Measurements from ENCODE around the gene DEGS2. TPM values are rescaled to one million over a fixed set of nuclear protein-coding genes. Genes with fewer than 3 reads are reported as not detected.

Gene DEGS2
- total RNA-seq, 1 experiment from 2014 or later: 1.6 TPM

GRCh38 chr14:100106250-100107112, 53.0 kb downstream of the DEGS2 start:
- Mint-ChIP-seq H3K4me1 (peaks cover 18% of the 10 kb centered on the region), H3K4me3 (no peak overlapping the region), H3K36me3 (no peaks in the 10 kb centered on the region), H3K27me3 (ENCODE audit: low read depth) (no peaks in the 10 kb centered on the region), H3K27ac (no peak overlapping the region), H3K9me3 (no peaks in the 10 kb centered on the region)
- DNase-seq (ENCODE audit: low spot score): no peak
- ATAC-seq: no peak
- CTCF ChIA-PET: interaction anchor here (0.7 to 1.3 kb wide), 5 partner anchors 43 to 88 kb away, joined by 3 to 4 read pairs (median 3); no protein-coding TSS in a partner anchor
- TF ChIP-seq ELF4 (CRISPR knock-in tag; IDR thresholded peaks at IDR 0.05; ENCODE audit: low read depth): no peak
- no peak for TF ChIP-seq ZBTB43 (CRISPR knock-in tag; IDR thresholded peaks at IDR 0.05)
- no peak for TF ChIP-seq ZBTB21 (CRISPR knock-in tag; IDR thresholded peaks at IDR 0.05; ENCODE audit: borderline replicate concordance)
- TF ChIP-seq TCF7 (CRISPR knock-in tag; IDR thresholded peaks at IDR 0.05; ENCODE audit: low read depth): no peak
- no peak for TF ChIP-seq PRDM15 (CRISPR knock-in tag; IDR thresholded peaks at IDR 0.05)
- TF ChIP-seq PRRX2 (CRISPR knock-in tag; IDR thresholded peaks at IDR 0.05): no peak
- TF ChIP-seq FOXP1 (CRISPR knock-in tag; IDR thresholded peaks at IDR 0.05; ENCODE audit: borderline replicate concordance): no peak
- TF ChIP-seq AFF4 (CRISPR knock-in tag; IDR thresholded peaks at IDR 0.05; ENCODE audit: borderline replicate concordance): no peak
- TF ChIP-seq ZNF512 (CRISPR knock-in tag; IDR thresholded peaks at IDR 0.05; ENCODE audit: borderline replicate concordance): no peak
- no peak for TF ChIP-seq NR3C1 (CRISPR knock-in tag; conservative IDR thresholded peaks at IDR 0.05; ENCODE audit: low read depth)
- TF ChIP-seq ATF3 (CRISPR knock-in tag; conservative IDR thresholded peaks at IDR 0.05): no peak
- no peak for TF ChIP-seq CREB1 (CRISPR knock-in tag; IDR thresholded peaks at IDR 0.05)
- TF ChIP-seq ZSCAN18 (CRISPR knock-in tag; IDR thresholded peaks at IDR 0.05): no peak
- TF ChIP-seq ZNF317 (CRISPR knock-in tag; IDR thresholded peaks at IDR 0.05; ENCODE audit: borderline replicate concordance, low read depth): no peak
- no peak for TF ChIP-seq EMX1 (CRISPR knock-in tag; IDR thresholded peaks at IDR 0.05)
- TF ChIP-seq USF1 (CRISPR knock-in tag; IDR thresholded peaks at IDR 0.05): no peak
- TF ChIP-seq TP53 (CRISPR knock-in tag; IDR thresholded peaks at IDR 0.05): no peak
- POLR2A ChIA-PET: no interaction called here

Data from WTC11 (cell line).